WTC11 (cell line): ENCODE measurements around the gene DNAJB8. TPM values are rescaled to one million over a fixed set of nuclear protein-coding genes. Genes with fewer than 3 reads are reported as not detected.
A peak's percentile ranks its signal among the peaks of the same experiment; 100 is the strongest.

Experiments
- ATAC-seq: fragments of 200-7000 bp; cut with Tn5 transposase; 2 replicates; pipeline ENCODE4 v1.10.0; 2021; ENCODE audit warnings: mild to moderate bottlenecking, moderate library complexity
- CTCF ChIA-PET: fragments of 300-600 bp; sonication (Branson Sonifier 250); formaldehyde crosslinking; loops from one replicate; lab custom pipeline; 2021; ENCODE audit warnings: antibody characterized with exemption; lab: Charles Lee
- POLR2A ChIA-PET: fragments of 350-600 bp; sonication (Branson Sonifier 250); formaldehyde crosslinking; loops from one replicate; lab custom pipeline; 2021; ENCODE audit warnings: antibody characterized with exemption; lab: Charles Lee
- DNase-seq: peaks from one replicate; pipeline ENCODE4 v3.0.0; 2021; ENCODE audit warnings: low spot score
- H3K27ac Mint-ChIP-seq: 2 replicates; pipeline ENCODE4 v1.8.0; 2021; ENCODE audit warnings: mixed read lengths
- H3K27me3 Mint-ChIP-seq: 2 replicates; pipeline ENCODE4 v1.8.0; 2021; ENCODE audit warnings: low read depth, mild to moderate bottlenecking, moderate library complexity, mixed read lengths
- H3K36me3 Mint-ChIP-seq: 2 replicates; pipeline ENCODE4 v1.8.0; 2021; ENCODE audit warnings: mixed read lengths
- H3K4me1 Mint-ChIP-seq: 2 replicates; pipeline ENCODE4 v1.8.0; 2022; ENCODE audit warnings: mixed read lengths
- H3K4me3 Mint-ChIP-seq: 2 replicates; pipeline ENCODE4 v1.8.0; 2021; ENCODE audit warnings: mild to moderate bottlenecking, moderate library complexity, mixed read lengths
- H3K9me3 Mint-ChIP-seq: 2 replicates; pipeline ENCODE4 v1.8.0; 2021; ENCODE audit warnings: mixed read lengths
- ATF1 ChIP-seq: sonication (generic); formaldehyde crosslinking; IDR thresholded peaks from 2 replicates; pipeline ENCODE4 v1.8.1; 2023; ENCODE audit warnings: mild to moderate bottlenecking, moderate library complexity, missing genetic modification reagents
- CREM ChIP-seq: sonication (generic); formaldehyde crosslinking; IDR thresholded peaks from 2 replicates; pipeline ENCODE4 v1.8.1; 2022; ENCODE audit warnings: mild to moderate bottlenecking, missing genetic modification reagents, moderate library complexity
- E2F5 ChIP-seq: sonication (generic); formaldehyde crosslinking; IDR thresholded peaks from 2 replicates; pipeline ENCODE4 v1.8.1; 2022; ENCODE audit warnings: mild to moderate bottlenecking, moderate library complexity, missing genetic modification reagents
- EMX1 ChIP-seq: fragments of 250-450 bp; sonication (Bioruptor Pico); IDR thresholded peaks from 2 replicates; pipeline ENCODE4 v1.8.0; 2021; ENCODE audit warnings: mild to moderate bottlenecking
- FOXJ3 ChIP-seq: sonication (generic); formaldehyde crosslinking; IDR thresholded peaks from 2 replicates; pipeline ENCODE4 v1.9.0; 2021; ENCODE audit warnings: missing genetic modification reagents, mild to moderate bottlenecking, borderline replicate concordance
- FOXK1 ChIP-seq: sonication (generic); formaldehyde crosslinking; IDR thresholded peaks from 2 replicates; pipeline ENCODE4 v1.8.0; 2022; ENCODE audit warnings: mild to moderate bottlenecking, moderate library complexity, missing genetic modification reagents
- MYBL2 ChIP-seq: sonication (generic); formaldehyde crosslinking; IDR thresholded peaks from 2 replicates; pipeline ENCODE4 v1.8.1; 2023; ENCODE audit warnings: mild to moderate bottlenecking, moderate library complexity, missing genetic modification reagents
- NR3C1 ChIP-seq: sonication (generic); formaldehyde crosslinking; conservative IDR thresholded peaks from 2 replicates; pipeline ENCODE4 v1.8.1; 2023; ENCODE audit warnings: low read depth, mild to moderate bottlenecking, missing genetic modification reagents
- SMAD3 ChIP-seq: sonication (generic); formaldehyde crosslinking; IDR thresholded peaks from 2 replicates; pipeline ENCODE4 v1.8.0; 2022; ENCODE audit warnings: missing genetic modification reagents, mild to moderate bottlenecking, borderline replicate concordance
- SOX15 ChIP-seq: fragments of 250-450 bp; sonication (Bioruptor Pico); IDR thresholded peaks from 2 replicates; pipeline ENCODE4 v1.9.0; 2021; ENCODE audit warnings: mild to moderate bottlenecking
- STAT6 ChIP-seq: sonication (generic); formaldehyde crosslinking; conservative IDR thresholded peaks from 2 replicates; pipeline ENCODE4 v1.8.1; 2023; ENCODE audit warnings: mild to moderate bottlenecking, low read depth, missing genetic modification reagents, moderate library complexity
- TEAD1 ChIP-seq: sonication (generic); formaldehyde crosslinking; IDR thresholded peaks from 2 replicates; pipeline ENCODE4 v1.8.0; 2022; ENCODE audit warnings: mild to moderate bottlenecking, missing genetic modification reagents
- ZBTB21 ChIP-seq: sonication (generic); formaldehyde crosslinking; IDR thresholded peaks from 2 replicates; pipeline ENCODE4 v1.8.1; 2023; ENCODE audit warnings: mild to moderate bottlenecking, missing genetic modification reagents, borderline replicate concordance
- ZNF425 ChIP-seq: fragments of 250-450 bp; sonication (Bioruptor Pico); conservative IDR thresholded peaks from 2 replicates; pipeline ENCODE4 v1.9.0; 2021; ENCODE audit warnings: mild to moderate bottlenecking
- ZNF512 ChIP-seq: sonication (generic); formaldehyde crosslinking; IDR thresholded peaks from 2 replicates; pipeline ENCODE4 v1.8.1; 2022; ENCODE audit warnings: missing genetic modification reagents, borderline replicate concordance
- ZSCAN18 ChIP-seq: fragments of 250-450 bp; sonication (Bioruptor Pico); IDR thresholded peaks from 2 replicates; pipeline ENCODE4 v2.1.2; 2022; ENCODE audit warnings: mild to moderate bottlenecking, moderate library complexity
- total RNA-seq: library from RNA; stranded (reverse); gene quantifications from 3 replicates; pipeline ENCODE4 v1.2.3, GENCODE V29; 2021
- TF ChIP-seq, protein P1 (sequence below): sonication (generic); formaldehyde crosslinking; IDR thresholded peaks from 2 replicates; pipeline ENCODE4 v1.8.1; 2022; ENCODE audit warnings: mild to moderate bottlenecking, missing genetic modification reagents, moderate library complexity, borderline replicate concordance
- TF ChIP-seq, protein P2 (sequence below): sonication (generic); formaldehyde crosslinking; IDR thresholded peaks from 2 replicates; pipeline ENCODE4 v1.8.0; 2023; ENCODE audit warnings: missing genetic modification reagents, mild to moderate bottlenecking, borderline replicate concordance
- TF ChIP-seq, protein P3 (sequence below): sonication (generic); formaldehyde crosslinking; IDR thresholded peaks from 2 replicates; pipeline ENCODE4 v1.8.1; 2023; ENCODE audit warnings: mild to moderate bottlenecking, missing genetic modification reagents, moderate library complexity

Gene DNAJB8
- total RNA-seq, 1 experiment from 2014 or later = not detected

DNA sequence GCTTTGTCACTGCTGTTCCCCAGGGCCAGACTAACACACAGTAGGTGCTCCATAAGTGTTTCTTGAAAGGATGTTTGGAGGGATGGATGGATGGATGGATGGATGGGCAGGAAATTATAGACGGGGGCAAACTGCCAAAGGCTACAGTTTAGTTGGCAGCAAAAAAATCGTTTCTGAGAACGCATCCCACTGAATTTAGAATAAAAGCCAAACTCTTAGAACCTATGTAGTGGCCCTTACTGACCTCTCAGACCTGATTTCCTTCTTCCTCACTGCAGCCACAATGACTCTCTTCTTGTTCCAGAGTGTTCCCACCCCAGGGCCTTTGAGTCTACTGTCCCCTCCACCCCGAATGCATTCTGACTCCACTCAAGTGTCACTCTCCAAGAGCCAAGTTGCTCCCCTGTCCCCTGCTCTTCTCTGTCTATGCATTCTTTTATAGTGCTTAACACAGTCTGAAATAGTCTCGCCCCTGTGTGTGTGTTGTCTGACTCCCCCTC is 31.5 kb upstream of the DNAJB8 start:
- TF ChIP-seq ZSCAN18 (CRISPR knock-in tag) (no peak), FOXJ3 (CRISPR knock-in tag) (no peak), FOXK1 (CRISPR knock-in tag) (no peak), STAT6 (CRISPR knock-in tag) (no peak), TEAD1 (CRISPR knock-in tag) (no peak), ATF1 (CRISPR knock-in tag) (no peak), ZNF425 (CRISPR knock-in tag) (no peak), ZBTB21 (CRISPR knock-in tag) (no peak), MYBL2 (no peak), CREM (CRISPR knock-in tag) (no peak), EMX1 (no peak), SOX15 (CRISPR knock-in tag) (no peak), SMAD3 (CRISPR knock-in tag) (no peak), E2F5 (CRISPR knock-in tag) (no peak), NR3C1 (CRISPR knock-in tag) (no peak), ZNF512 (CRISPR knock-in tag) (no peak)
- TF ChIP-seq, protein P1, sequence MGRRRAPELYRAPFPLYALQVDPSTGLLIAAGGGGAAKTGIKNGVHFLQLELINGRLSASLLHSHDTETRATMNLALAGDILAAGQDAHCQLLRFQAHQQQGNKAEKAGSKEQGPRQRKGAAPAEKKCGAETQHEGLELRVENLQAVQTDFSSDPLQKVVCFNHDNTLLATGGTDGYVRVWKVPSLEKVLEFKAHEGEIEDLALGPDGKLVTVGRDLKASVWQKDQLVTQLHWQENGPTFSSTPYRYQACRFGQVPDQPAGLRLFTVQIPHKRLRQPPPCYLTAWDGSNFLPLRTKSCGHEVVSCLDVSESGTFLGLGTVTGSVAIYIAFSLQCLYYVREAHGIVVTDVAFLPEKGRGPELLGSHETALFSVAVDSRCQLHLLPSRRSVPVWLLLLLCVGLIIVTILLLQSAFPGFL = no peak
- TF ChIP-seq, protein P2, sequence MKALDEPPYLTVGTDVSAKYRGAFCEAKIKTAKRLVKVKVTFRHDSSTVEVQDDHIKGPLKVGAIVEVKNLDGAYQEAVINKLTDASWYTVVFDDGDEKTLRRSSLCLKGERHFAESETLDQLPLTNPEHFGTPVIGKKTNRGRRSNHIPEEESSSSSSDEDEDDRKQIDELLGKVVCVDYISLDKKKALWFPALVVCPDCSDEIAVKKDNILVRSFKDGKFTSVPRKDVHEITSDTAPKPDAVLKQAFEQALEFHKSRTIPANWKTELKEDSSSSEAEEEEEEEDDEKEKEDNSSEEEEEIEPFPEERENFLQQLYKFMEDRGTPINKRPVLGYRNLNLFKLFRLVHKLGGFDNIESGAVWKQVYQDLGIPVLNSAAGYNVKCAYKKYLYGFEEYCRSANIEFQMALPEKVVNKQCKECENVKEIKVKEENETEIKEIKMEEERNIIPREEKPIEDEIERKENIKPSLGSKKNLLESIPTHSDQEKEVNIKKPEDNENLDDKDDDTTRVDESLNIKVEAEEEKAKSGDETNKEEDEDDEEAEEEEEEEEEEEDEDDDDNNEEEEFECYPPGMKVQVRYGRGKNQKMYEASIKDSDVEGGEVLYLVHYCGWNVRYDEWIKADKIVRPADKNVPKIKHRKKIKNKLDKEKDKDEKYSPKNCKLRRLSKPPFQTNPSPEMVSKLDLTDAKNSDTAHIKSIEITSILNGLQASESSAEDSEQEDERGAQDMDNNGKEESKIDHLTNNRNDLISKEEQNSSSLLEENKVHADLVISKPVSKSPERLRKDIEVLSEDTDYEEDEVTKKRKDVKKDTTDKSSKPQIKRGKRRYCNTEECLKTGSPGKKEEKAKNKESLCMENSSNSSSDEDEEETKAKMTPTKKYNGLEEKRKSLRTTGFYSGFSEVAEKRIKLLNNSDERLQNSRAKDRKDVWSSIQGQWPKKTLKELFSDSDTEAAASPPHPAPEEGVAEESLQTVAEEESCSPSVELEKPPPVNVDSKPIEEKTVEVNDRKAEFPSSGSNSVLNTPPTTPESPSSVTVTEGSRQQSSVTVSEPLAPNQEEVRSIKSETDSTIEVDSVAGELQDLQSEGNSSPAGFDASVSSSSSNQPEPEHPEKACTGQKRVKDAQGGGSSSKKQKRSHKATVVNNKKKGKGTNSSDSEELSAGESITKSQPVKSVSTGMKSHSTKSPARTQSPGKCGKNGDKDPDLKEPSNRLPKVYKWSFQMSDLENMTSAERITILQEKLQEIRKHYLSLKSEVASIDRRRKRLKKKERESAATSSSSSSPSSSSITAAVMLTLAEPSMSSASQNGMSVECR (CRISPR knock-in tag) = no peak
- TF ChIP-seq, protein P3, sequence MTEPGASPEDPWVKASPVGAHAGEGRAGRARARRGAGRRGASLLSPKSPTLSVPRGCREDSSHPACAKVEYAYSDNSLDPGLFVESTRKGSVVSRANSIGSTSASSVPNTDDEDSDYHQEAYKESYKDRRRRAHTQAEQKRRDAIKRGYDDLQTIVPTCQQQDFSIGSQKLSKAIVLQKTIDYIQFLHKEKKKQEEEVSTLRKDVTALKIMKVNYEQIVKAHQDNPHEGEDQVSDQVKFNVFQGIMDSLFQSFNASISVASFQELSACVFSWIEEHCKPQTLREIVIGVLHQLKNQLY (CRISPR knock-in tag) = no peak
- ATAC-seq (no peak), DNase-seq (no peak)
- Mint-ChIP-seq H3K4me3 (peak overlapping the region; percentile 42), H3K36me3 (no peaks in the 10 kb centered on the region), H3K9me3 (no peaks in the 10 kb centered on the region), H3K27me3 (peaks cover 83% of the 10 kb centered on the region), H3K4me1 (peaks cover 21% of the 10 kb centered on the region), H3K27ac (no peak overlapping the region)
- ChIA-PET CTCF (interaction anchor here (1.0 to 3.0 kb wide), 20 partner anchors 16 to 271 kb away, joined by 3 to 54 read pairs (median 6); no protein-coding TSS in a partner anchor), POLR2A (interaction anchor here (1.0 kb wide), 1 partner anchor 345 kb away, joined by 3 read pairs; the partner anchor contains the start of gene EEFSEC)
